IMR-90 (cell line): ENCODE data around the gene ZNF831. TPM values are rescaled to one million over a fixed set of nuclear protein-coding genes. Genes with fewer than 3 reads are reported as not detected.

ENCODE experiments used
- ATAC-seq: fragments of 200-7000 bp; cut with Tn5 transposase; 2 replicates; pipeline ENCODE4 v1.9.1; 2020; ENCODE audit warnings: low read depth, mild to moderate bottlenecking, moderate library complexity
- BruUV-seq: library from RNA; stranded (reverse); fragments of 400-500 nt; replicated peaks from 2 replicates; lab custom pipeline; 2021; lab: Mats Ljungman, UMichigan
- CTCF ChIA-PET: fragments of 300-600 bp; formaldehyde crosslinking; extraction: SDS; loops from one replicate; lab custom pipeline; 2021; ENCODE audit warnings: antibody characterized with exemption; lab: Yijun Ruan, JAX
- POLR2A ChIA-PET: fragments of 300-600 bp; sonication (Branson Sonifier 250); formaldehyde crosslinking; loops from one replicate; lab custom pipeline; 2022; ENCODE audit warnings: antibody characterized with exemption; ENCODE audit not compliant: unreplicated experiment; lab: Charles Lee
- DNase-seq: peaks from one replicate; pipeline ENCODE4 v3.0.0; 2013
- H2AFZ ChIP-seq: replicated peaks from 2 replicates; pipeline ENCODE3; 2013; ENCODE audit warnings: low read length, mild to moderate bottlenecking; ENCODE audit not compliant: poor library complexity
- H2AK5ac ChIP-seq: 2 replicates; pipeline ENCODE4 v1.6.1; 2013; ENCODE audit warnings: low read depth, low read length, inconsistent platforms
- H2AK9ac ChIP-seq: replicated peaks from 2 replicates; pipeline ENCODE3; 2013; ENCODE audit warnings: mild to moderate bottlenecking, low read depth, low read length, moderate library complexity; ENCODE audit not compliant: poor library complexity
- H2BK120ac ChIP-seq: 2 replicates; pipeline ENCODE4 v1.6.1; 2013; ENCODE audit warnings: low read depth, low read length, inconsistent platforms
- H2BK15ac ChIP-seq: 3 replicates; pipeline ENCODE4 v1.6.1; 2013; ENCODE audit warnings: low read depth, low read length, inconsistent platforms
- H2BK20ac ChIP-seq: 2 replicates; pipeline ENCODE4 v1.6.1; 2013; ENCODE audit warnings: low read depth, mild to moderate bottlenecking, inconsistent platforms, low read length, moderate library complexity
- H2BK5ac ChIP-seq: 2 replicates; pipeline ENCODE4 v1.6.1; 2013; ENCODE audit warnings: mild to moderate bottlenecking, low read depth, low read length, inconsistent platforms; ENCODE audit not compliant: poor library complexity, severe bottlenecking
- H3K14ac ChIP-seq: replicated peaks from 2 replicates; pipeline ENCODE4 v1.6.1; 2013; ENCODE audit warnings: low read depth, low read length, inconsistent platforms
- H3K18ac ChIP-seq: 2 replicates; pipeline ENCODE4 v1.6.1; 2013; ENCODE audit warnings: low read depth, low read length, control low read depth
- H3K23ac ChIP-seq: 2 replicates; pipeline ENCODE4 v1.6.1; 2013; ENCODE audit warnings: low read depth, low read length, inconsistent platforms
- H3K27ac ChIP-seq: 2 replicates; pipeline ENCODE4 v1.5.1; 2013; ENCODE audit warnings: mild to moderate bottlenecking, control low read depth, low read length; ENCODE audit not compliant: insufficient read depth
- H3K27me3 ChIP-seq: 2 replicates; pipeline ENCODE4 v1.6.1; 2013; ENCODE audit warnings: low read length; ENCODE audit not compliant: control insufficient read depth, insufficient read depth
- H3K36me3 ChIP-seq: 2 replicates; pipeline ENCODE4 v1.6.1; 2013; ENCODE audit warnings: low read length, mixed read lengths; ENCODE audit not compliant: control insufficient read depth, insufficient read depth
- H3K4ac ChIP-seq: 2 replicates; pipeline ENCODE4 v1.6.1; 2013; ENCODE audit warnings: low read depth, low read length, inconsistent platforms
- H3K4me1 ChIP-seq: 2 replicates; pipeline ENCODE4 v1.6.1; 2013; ENCODE audit warnings: low read length, mixed read lengths; ENCODE audit not compliant: control insufficient read depth, insufficient read depth
- H3K4me2 ChIP-seq: 2 replicates; pipeline ENCODE4 v1.6.1; 2013; ENCODE audit warnings: low read depth, mild to moderate bottlenecking, control low read depth, low read length, moderate library complexity
- H3K4me3 ChIP-seq: 2 replicates; pipeline ENCODE4 v1.5.1; 2013; ENCODE audit warnings: low read depth, mild to moderate bottlenecking, control low read depth, low read length, moderate library complexity; ENCODE audit not compliant: insufficient read depth
- H3K56ac ChIP-seq: 2 replicates; pipeline ENCODE4 v1.6.1; 2013; ENCODE audit warnings: low read length, inconsistent platforms; ENCODE audit not compliant: insufficient read depth; ENCODE audit errors: extremely low read depth
- H3K79me1 ChIP-seq, 2 experiments: 2 replicates each; pipeline ENCODE4 v1.6.1; 2013; ENCODE audit warnings: low read length in 2 of 2, inconsistent platforms in 1 of 2, low read depth in 1 of 2
- H3K9ac ChIP-seq: 2 replicates; pipeline ENCODE4 v1.6.1; 2013; ENCODE audit warnings: low read depth, low read length, control low read depth
- H3K9me1 ChIP-seq: 2 replicates; pipeline ENCODE4 v1.6.1; 2013; ENCODE audit warnings: low read length, inconsistent platforms; ENCODE audit not compliant: insufficient read depth
- H3K9me3 ChIP-seq: 2 replicates; pipeline ENCODE4 v1.6.1; 2013; ENCODE audit warnings: low read length; ENCODE audit not compliant: control insufficient read depth, insufficient read depth
- H4K20me1 ChIP-seq: 2 replicates; pipeline ENCODE4 v1.6.1; 2013; ENCODE audit warnings: low read length, inconsistent platforms; ENCODE audit not compliant: insufficient read depth
- H4K5ac ChIP-seq: 2 replicates; pipeline ENCODE4 v1.6.1; 2013; ENCODE audit warnings: mild to moderate bottlenecking, low read depth, low read length, control low read depth
- H4K8ac ChIP-seq, 2 experiments: 2 replicates each; pipeline ENCODE4 v1.6.1; 2013; ENCODE audit warnings: low read depth in 2 of 2, low read length in 2 of 2, control low read depth in 1 of 2, inconsistent platforms in 1 of 2
- H4K91ac ChIP-seq: 2 replicates; pipeline ENCODE4 v1.6.1; 2013; ENCODE audit warnings: low read depth, low read length, inconsistent platforms; ENCODE audit not compliant: insufficient read depth
- BHLHE40 ChIP-seq: fragments of 150-350 bp; IDR thresholded peaks from 2 replicates; pipeline ENCODE4 v1.6.1; 2016; ENCODE audit warnings: mild to moderate bottlenecking, low read depth, low read length
- CEBPB ChIP-seq: IDR thresholded peaks from 2 replicates; pipeline ENCODE4 v1.6.1; 2012; ENCODE audit warnings: low read depth, low read length, improper control_type of control experiment
- CHD1 ChIP-seq: IDR thresholded peaks from 2 replicates; pipeline ENCODE4 v1.6.1; 2012; ENCODE audit warnings: low read depth, low read length, improper control_type of control experiment
- CTCF ChIP-seq: conservative IDR thresholded peaks from 2 replicates; pipeline ENCODE4 v1.5.1; 2012; ENCODE audit warnings: mild to moderate bottlenecking, low read depth, low read length, improper control_type of control experiment
- ELK1 ChIP-seq: fragments of 150-350 bp; IDR thresholded peaks from 2 replicates; pipeline ENCODE4 v1.6.1; 2016; ENCODE audit warnings: low read depth, mild to moderate bottlenecking, low read length, moderate library complexity, borderline replicate concordance
- FOS ChIP-seq: fragments of 150-350 bp; IDR thresholded peaks from 2 replicates; pipeline ENCODE4 v1.6.1; 2016; ENCODE audit warnings: low read depth, low read length
- MAFK ChIP-seq: IDR thresholded peaks from 2 replicates; pipeline ENCODE4 v1.6.1; 2012; ENCODE audit warnings: low read depth, low read length, improper control_type of control experiment
- MAZ ChIP-seq: IDR thresholded peaks from 2 replicates; pipeline ENCODE4 v1.6.1; 2012; ENCODE audit warnings: low read depth, mild to moderate bottlenecking, low read length, improper control_type of control experiment, moderate library complexity, borderline replicate concordance
- MXI1 ChIP-seq: IDR thresholded peaks from 2 replicates; pipeline ENCODE4 v1.6.1; 2012; ENCODE audit warnings: low read depth, mild to moderate bottlenecking, low read length, moderate library complexity, borderline replicate concordance
- NFE2L2 ChIP-seq: fragments of 150-350 bp; IDR thresholded peaks from 2 replicates; pipeline ENCODE4 v1.6.1; 2016; ENCODE audit warnings: low read depth, mild to moderate bottlenecking, low read length
- POLR2A ChIP-seq: IDR thresholded peaks from 2 replicates; pipeline ENCODE4 v1.6.1; 2012; ENCODE audit warnings: mild to moderate bottlenecking, low read depth, low read length
- RAD21 ChIP-seq: IDR thresholded peaks from 2 replicates; pipeline ENCODE4 v1.6.1; 2012; ENCODE audit warnings: low read length, improper control_type of control experiment
- RCOR1 ChIP-seq: IDR thresholded peaks from 2 replicates; pipeline ENCODE4 v1.6.1; 2012; ENCODE audit warnings: mild to moderate bottlenecking, low read length, improper control_type of control experiment; ENCODE audit not compliant: insufficient replicate concordance
- RFX5 ChIP-seq: IDR thresholded peaks from 2 replicates; pipeline ENCODE4 v1.8.0; 2012; ENCODE audit warnings: low read depth, mild to moderate bottlenecking, low read length, moderate library complexity
- SMC3 ChIP-seq: fragments of 150-350 bp; IDR thresholded peaks from 2 replicates; pipeline ENCODE4 v1.6.1; 2016; ENCODE audit warnings: low read depth, mild to moderate bottlenecking, antibody characterized with exemption, low read length, moderate library complexity
- USF2 ChIP-seq: fragments of 150-350 bp; IDR thresholded peaks from 2 replicates; pipeline ENCODE4 v1.6.1; 2017; ENCODE audit warnings: mild to moderate bottlenecking, antibody characterized with exemption, low read length, low read depth
- WGBS, 2 experiments: methylation state at CpG; one replicate each; pipeline versions ENCODE4 v1.1.5 to v1.1.7; 2013; ENCODE audit warnings: missing lambda C conversion rate in 2 of 2; ENCODE audit not compliant: insufficient read length in 1 of 2; ENCODE audit errors: extremely low coverage in 2 of 2; 5-methylcytosine and 5-hydroxymethylcytosine counted together
- dilution Hi-C: fragments of 300-500 bp; cut with HindIII; formaldehyde crosslinking; loops from one replicate; pipeline ENCODE4 v1.14.3; 2018; ENCODE audit warnings: low sequenced_read_pairs; ENCODE audit not compliant: unreplicated experiment
- in situ Hi-C: fragments of 300-500 bp; cut with MboI; formaldehyde crosslinking; loops from 3 replicates; pipeline ENCODE4 v1.14.3; 2019; ENCODE audit warnings: low sequenced_read_pairs, inconsistent platforms, mixed read lengths
- intact Hi-C: fragments of 100-400 bp; cut with micrococcal nuclease; formaldehyde crosslinking; loops from 2 replicates; pipeline ENCODE4 v1.10.0; 2022
- polyA plus RNA-seq, 3 experiments: library from polyadenylated mRNA; depleted of rRNA; stranded (reverse); fragments of >200 nt; gene quantifications; 2 replicates each; pipeline ENCODE4 v1.2.3, GENCODE V29; 2012; ENCODE audit warnings: low replicate concordance in 1 of 3
- total RNA-seq: library from RNA; depleted of rRNA; stranded (reverse); fragments of >200 nt; gene quantifications from 2 replicates; pipeline ENCODE4 v1.2.3, GENCODE V29; 2012

Gene ZNF831
- total and polyA plus RNA-seq, 2 of the 4 experiments (the other 2 are of a cell fraction) = not detected

GRCh38 chr20:59258221-59258621 is 94.6 kb downstream of the ZNF831 start:
- H2BK15ac ChIP-seq = no peak overlapping the region
- no peak overlapping the region for H2AFZ ChIP-seq
- no peaks in the 10 kb centered on the region for H3K9me3 ChIP-seq
- no peak overlapping the region for H3K9ac ChIP-seq
- H3K23ac ChIP-seq = no peak overlapping the region
- H3K4ac ChIP-seq = no peak overlapping the region
- no peak overlapping the region for H3K27ac ChIP-seq
- H4K20me1 ChIP-seq = no peaks in the 10 kb centered on the region
- no peak overlapping the region for H2AK5ac ChIP-seq
- no peak overlapping the region for H2BK5ac ChIP-seq
- H3K4me1 ChIP-seq = no peaks in the 10 kb centered on the region
- no TSS peak for BruUV-seq
- H3K4me3 ChIP-seq = no peak overlapping the region
- no peaks in the 10 kb centered on the region for H3K36me3 ChIP-seq
- H3K9me1 ChIP-seq = no peaks in the 10 kb centered on the region
- no peak overlapping the region for H4K5ac ChIP-seq
- DNase-seq (no peak), ATAC-seq (no peak)
- H3K18ac ChIP-seq = no peak overlapping the region
- WGBS, 2 experiments = no CpG with 5 or more reads among the region's 2 CpGs
- dilution Hi-C loops = no loop called here
- H2BK20ac ChIP-seq = no peak overlapping the region
- no peak overlapping the region for H4K91ac ChIP-seq
- H3K4me2 ChIP-seq = no peak overlapping the region
- ChIA-PET CTCF (no interaction called here), POLR2A (no interaction called here)
- TF ChIP-seq RAD21 (no peak), ELK1 (no peak), MAZ (no peak), RCOR1 (no peak), MAFK (no peak), POLR2A (no peak), MXI1 (no peak), CTCF (no peak), CEBPB (no peak), USF2 (no peak), NFE2L2 (no peak), RFX5 (no peak), FOS (no peak), SMC3 (no peak), CHD1 (no peak), BHLHE40 (no peak)
- no peaks in the 10 kb centered on the region for H3K79me1 ChIP-seq
- H4K8ac ChIP-seq = no peak overlapping the region
- intact Hi-C loops = no loop called here
- no peak overlapping the region for H3K56ac ChIP-seq
- H3K27me3 ChIP-seq = no peaks in the 10 kb centered on the region
- H2BK120ac ChIP-seq = no peak overlapping the region
- in situ Hi-C loops = no loop called here
- no peak overlapping the region for H3K14ac ChIP-seq
- no peak overlapping the region for H2AK9ac ChIP-seq
